Ishikawa (cell line): ENCODE results near the gene DDX31.

Experiments
- CEBPB ChIP-seq: IDR thresholded peaks from 2 replicates; pipeline ENCODE4 v1.6.1; 2012
- CREB1 ChIP-seq: IDR thresholded peaks from 2 replicates; pipeline ENCODE4 v1.6.1; 2012; ENCODE audit warnings: low read depth
- EGR1 ChIP-seq: IDR thresholded peaks from 2 replicates; pipeline ENCODE4 v1.6.1; 2012
- EP300 ChIP-seq: IDR thresholded peaks from 2 replicates; pipeline ENCODE4 v1.6.1; 2012; ENCODE audit warnings: borderline replicate concordance
- FOXM1 ChIP-seq: IDR thresholded peaks from 2 replicates; pipeline ENCODE4 v1.6.1; 2012; ENCODE audit warnings: low read depth, borderline replicate concordance
- MAX ChIP-seq: IDR thresholded peaks from 2 replicates; pipeline ENCODE4 v1.6.1; 2012
- NFIC ChIP-seq: IDR thresholded peaks from 2 replicates; pipeline ENCODE4 v1.6.1; 2012
- RAD21 ChIP-seq: IDR thresholded peaks from 2 replicates; pipeline ENCODE4 v1.6.1; 2012; ENCODE audit warnings: low read depth
- REST ChIP-seq: IDR thresholded peaks from 2 replicates; pipeline ENCODE4 v1.6.1; 2012; ENCODE audit warnings: low read depth, mild to moderate bottlenecking
- TAF1 ChIP-seq: IDR thresholded peaks from 2 replicates; pipeline ENCODE4 v1.6.1; 2012; ENCODE audit warnings: low read depth, mild to moderate bottlenecking
- TCF12 ChIP-seq: IDR thresholded peaks from 2 replicates; pipeline ENCODE4 v1.6.1; 2012; ENCODE audit warnings: low read depth
- TEAD4 ChIP-seq: IDR thresholded peaks from 2 replicates; pipeline ENCODE4 v1.6.1; 2012
- USF1 ChIP-seq: IDR thresholded peaks from 2 replicates; pipeline ENCODE4 v1.6.1; 2012
- YY1 ChIP-seq: IDR thresholded peaks from 2 replicates; pipeline ENCODE4 v1.6.1; 2012; ENCODE audit warnings: low read depth
- ZBTB7A ChIP-seq: IDR thresholded peaks from 2 replicates; pipeline ENCODE4 v1.6.1; 2012; ENCODE audit warnings: low read depth

The DDX31 gene

GRCh38 chr9:132614324-132614723 lies 55.5 kb downstream of the DDX31 start:
- TF ChIP-seq RAD21: no peak
- TF ChIP-seq REST: no peak
- no peak for TF ChIP-seq CEBPB
- no peak for TF ChIP-seq CREB1
- no peak for TF ChIP-seq MAX
- TF ChIP-seq EP300: no peak
- TF ChIP-seq TAF1: no peak
- TF ChIP-seq YY1: no peak
- TF ChIP-seq TCF12: no peak
- TF ChIP-seq ZBTB7A: no peak
- TF ChIP-seq TEAD4: no peak
- no peak for TF ChIP-seq FOXM1
- no peak for TF ChIP-seq EGR1
- no peak for TF ChIP-seq USF1
- TF ChIP-seq NFIC: no peak

- no peak for TF ChIP-seq RAD21
- TF ChIP-seq REST: no peak
- TF ChIP-seq FOXM1: no peak
- TF ChIP-seq USF1: no peak
- no peak for TF ChIP-seq ZBTB7A
- no peak for TF ChIP-seq EGR1
- no peak for TF ChIP-seq CEBPB
- TF ChIP-seq TCF12: no peak
- no peak for TF ChIP-seq TEAD4
- TF ChIP-seq TAF1: no peak
- no peak for TF ChIP-seq EP300
- TF ChIP-seq MAX: no peak
- no peak for TF ChIP-seq CREB1
- TF ChIP-seq YY1: no peak
- TF ChIP-seq NFIC: no peak
Measured at GRCh38 chr9:132610661-132611060, 59.1 kb downstream of the DDX31 start.

- TF ChIP-seq NFIC (no peak), TEAD4 (no peak), CREB1 (no peak), TAF1 (no peak)
Measured at GRCh38 chr9:132609829-132610228, 60.0 kb downstream of the DDX31 start.

GRCh38 chr9:132609184-132609583 lies 60.6 kb downstream of the DDX31 start:
- TF ChIP-seq YY1 (no peak), TCF12 (no peak), RAD21 (no peak), REST (no peak), FOXM1 (no peak), TEAD4 (no peak), MAX (no peak), USF1 (no peak), CEBPB (no peak), EGR1 (no peak), NFIC (no peak), TAF1 (no peak), CREB1 (no peak), ZBTB7A (no peak), EP300 (no peak)
